Measurements from ENCODE around the gene GRK5.

- TF ChIP-seq EZH2 (IDR thresholded peaks at IDR 0.05; ENCODE audit: insufficient read depth, poor library complexity, severe bottlenecking): no peak
- no peak for TF ChIP-seq EZH2phosphoT487 (IDR thresholded peaks at IDR 0.05; ENCODE audit: insufficient read depth, low read depth)
These were observed 235.3 kb downstream of the GRK5 start for GRCh38 chr10:119442758-119443060.
